KG1 (cell line): ENCODE results near the gene RPL27A.

Source experiments
- DNase-seq: peaks from one replicate; lab custom pipeline; 2025; lab: John Stamatoyannopoulos, UW

Gene RPL27A

GRCh38 chr11:8721609-8722500 is 39.3 kb downstream of the RPL27A start:
- no peak for DNase-seq

- no peak for DNase-seq
Observed at GRCh38 chr11:8722809-8723208, 40.2 kb downstream of the RPL27A start.

GRCh38 chr11:8723711-8724110 is 41.1 kb downstream of the RPL27A start:
- DNase-seq, result no peak

GRCh38 chr11:8724682-8725081 is 42.1 kb downstream of the RPL27A start:
- DNase-seq, result no peak

GRCh38 chr11:8726395-8726794 is 43.8 kb downstream of the RPL27A start:
- no peak for DNase-seq

GRCh38 chr11:8728563-8728962 is 46.0 kb downstream of the RPL27A start:
- no peak for DNase-seq

- DNase-seq, result no peak
Observed at GRCh38 chr11:8729067-8729466, 46.5 kb downstream of the RPL27A start.

GRCh38 chr11:8729837-8730696 is 47.5 kb downstream of the RPL27A start:
- no peak for DNase-seq

- no peak for DNase-seq
Observed at GRCh38 chr11:8730697-8731020, 48.1 kb downstream of the RPL27A start.

- DNase-seq, result no peak
Observed at GRCh38 chr11:8731647-8732323, 49.2 kb downstream of the RPL27A start.

GRCh38 chr11:8732324-8732670 is 49.7 kb downstream of the RPL27A start:
- no peak for DNase-seq

GRCh38 chr11:8732748-8733241 is 50.2 kb downstream of the RPL27A start:
- DNase-seq, result no peak

GRCh38 chr11:8733852-8734251 is 51.3 kb downstream of the RPL27A start:
- no peak for DNase-seq

GRCh38 chr11:8735094-8735493 is 52.5 kb downstream of the RPL27A start:
- no peak for DNase-seq

GRCh38 chr11:8739309-8739793 is 56.8 kb downstream of the RPL27A start:
- no peak for DNase-seq
